Fibroblast of mammary gland (primary cell): ENCODE results near the gene E2F7.

Experiments used
- DNase-seq: peaks from one replicate; pipeline ENCODE4 v3.0.0-alpha.2; 2010; ENCODE audit warnings: low read depth
- H3K4me3 ChIP-seq: 2 replicates; pipeline ENCODE4 v1.5.1; 2011; ENCODE audit warnings: low read depth, mild to moderate bottlenecking, low read length, moderate library complexity; ENCODE audit not compliant: control insufficient read depth
- CTCF ChIP-seq: conservative IDR thresholded peaks from 2 replicates; pipeline ENCODE4 v1.5.1; 2011; ENCODE audit warnings: low read depth, low read length, inconsistent platforms; ENCODE audit not compliant: control insufficient read depth, insufficient read depth

E2F7 gene

GRCh38 chr12:77058740-77059139 is 6.6 kb downstream of the E2F7 start:
- DNase-seq: peak; percentile 42
- no peak for TF ChIP-seq CTCF
- no peak overlapping the region for H3K4me3 ChIP-seq

GRCh38 chr12:77054851-77055250 is 10.5 kb downstream of the E2F7 start:
- DNase-seq: no peak
- H3K4me3 ChIP-seq: no peak overlapping the region
- TF ChIP-seq CTCF: no peak

GRCh38 chr12:77053259-77053658 is 12.1 kb downstream of the E2F7 start:
- TF ChIP-seq CTCF: no peak
- no peak for DNase-seq
- no peak overlapping the region for H3K4me3 ChIP-seq

- H3K4me3 ChIP-seq: no peak overlapping the region
- peak; percentile 87 for TF ChIP-seq CTCF
- DNase-seq: peak; percentile 71
Measured at GRCh38 chr12:77049767-77050353, 15.5 kb downstream of the E2F7 start.

- TF ChIP-seq CTCF: no peak
- DNase-seq: no peak
- H3K4me3 ChIP-seq: no peak overlapping the region
Measured at GRCh38 chr12:77047341-77048109, 17.8 kb downstream of the E2F7 start.

GRCh38 chr12:77046468-77046867 is 18.9 kb downstream of the E2F7 start:
- no peak for DNase-seq
- TF ChIP-seq CTCF: no peak
- H3K4me3 ChIP-seq: no peak overlapping the region
